Kidney glomerular epithelial cell (primary cell): Measurements from ENCODE around the gene CLEC17A.
A peak's percentile ranks its signal among the peaks of the same experiment; 100 is the strongest.
"Not testable (repeated sequence)": the region's sequence is repeated elsewhere in the genome, so short reads cannot be mapped to it uniquely, and the experiment has no call there.

ENCODE experiments used
- DNase-seq: peaks from one replicate; lab custom pipeline; 2025; lab: John Stamatoyannopoulos, UW

Gene CLEC17A, protein sequence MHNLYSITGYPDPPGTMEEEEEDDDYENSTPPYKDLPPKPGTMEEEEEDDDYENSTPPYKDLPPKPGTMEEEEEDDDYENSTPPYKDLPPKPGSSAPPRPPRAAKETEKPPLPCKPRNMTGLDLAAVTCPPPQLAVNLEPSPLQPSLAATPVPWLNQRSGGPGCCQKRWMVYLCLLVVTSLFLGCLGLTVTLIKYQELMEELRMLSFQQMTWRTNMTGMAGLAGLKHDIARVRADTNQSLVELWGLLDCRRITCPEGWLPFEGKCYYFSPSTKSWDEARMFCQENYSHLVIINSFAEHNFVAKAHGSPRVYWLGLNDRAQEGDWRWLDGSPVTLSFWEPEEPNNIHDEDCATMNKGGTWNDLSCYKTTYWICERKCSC

GRCh38 chr19:14582894-14583340, at the start of gene CLEC17A:
CLEC17A (plus strand) TSS chr19:14583084; CDS start chr19:14583161, 77 bp downstream.
- DNase-seq, result no peak

DNA sequence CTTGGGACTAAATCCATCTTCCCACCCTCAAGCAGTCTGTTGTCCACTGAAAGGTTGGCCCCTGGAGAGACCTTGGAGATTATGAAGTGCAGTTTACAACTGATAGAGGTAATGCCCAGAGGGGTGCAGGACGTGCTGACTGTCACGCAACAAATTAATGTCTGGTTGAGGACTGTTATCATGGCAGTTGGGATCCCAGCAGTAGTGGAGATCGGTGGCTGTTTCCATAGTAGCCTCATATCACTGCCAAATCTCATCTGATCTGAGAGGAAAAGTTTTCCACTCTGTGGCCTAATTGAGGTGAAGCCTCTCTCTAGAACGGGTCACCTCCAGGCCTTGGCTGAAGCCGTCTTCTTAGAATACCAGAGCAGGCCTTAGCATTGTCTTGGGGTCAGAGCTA, 49.4 kb upstream of the CLEC17A start:
- DNase-seq, result no peak

DNA sequence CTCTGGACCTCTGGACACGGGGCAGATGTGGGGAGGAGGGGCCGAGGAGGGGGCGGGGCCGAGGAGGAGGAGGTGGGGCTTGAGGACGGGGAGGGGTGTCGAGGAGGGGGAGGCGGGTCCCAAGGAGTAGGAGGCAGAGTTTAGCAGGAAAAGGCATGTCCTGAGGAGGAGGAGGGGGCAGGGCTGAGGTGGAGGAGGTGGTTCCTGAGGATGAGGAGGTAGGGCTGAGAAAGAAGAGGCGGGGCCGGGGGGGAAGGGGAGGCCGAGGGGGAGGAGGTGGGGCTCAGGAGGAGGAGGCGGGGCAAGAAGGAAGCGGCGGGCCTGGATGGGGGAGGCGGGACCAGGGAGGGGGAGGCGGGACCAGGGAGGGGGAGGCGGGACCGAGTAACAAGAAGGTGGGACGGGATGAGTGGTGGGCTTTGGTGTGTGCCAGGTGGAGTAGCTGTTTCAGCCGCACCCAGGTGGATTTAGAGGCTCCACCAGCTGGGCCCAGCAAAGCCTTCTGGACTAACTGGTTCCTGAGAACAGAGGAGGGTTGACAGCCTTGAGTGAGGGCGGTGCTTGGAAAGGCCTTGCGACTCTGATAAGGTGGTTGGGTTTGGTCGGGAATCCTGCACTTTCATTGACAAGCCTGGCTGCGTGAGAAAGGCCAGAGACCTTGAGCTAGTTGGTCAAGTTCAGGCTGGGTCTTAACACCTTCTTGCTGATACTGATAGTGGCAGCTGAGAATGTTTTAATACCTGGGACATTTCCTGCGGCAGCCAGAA, 45.8 kb upstream of the CLEC17A start:
- no peak for DNase-seq

DNA sequence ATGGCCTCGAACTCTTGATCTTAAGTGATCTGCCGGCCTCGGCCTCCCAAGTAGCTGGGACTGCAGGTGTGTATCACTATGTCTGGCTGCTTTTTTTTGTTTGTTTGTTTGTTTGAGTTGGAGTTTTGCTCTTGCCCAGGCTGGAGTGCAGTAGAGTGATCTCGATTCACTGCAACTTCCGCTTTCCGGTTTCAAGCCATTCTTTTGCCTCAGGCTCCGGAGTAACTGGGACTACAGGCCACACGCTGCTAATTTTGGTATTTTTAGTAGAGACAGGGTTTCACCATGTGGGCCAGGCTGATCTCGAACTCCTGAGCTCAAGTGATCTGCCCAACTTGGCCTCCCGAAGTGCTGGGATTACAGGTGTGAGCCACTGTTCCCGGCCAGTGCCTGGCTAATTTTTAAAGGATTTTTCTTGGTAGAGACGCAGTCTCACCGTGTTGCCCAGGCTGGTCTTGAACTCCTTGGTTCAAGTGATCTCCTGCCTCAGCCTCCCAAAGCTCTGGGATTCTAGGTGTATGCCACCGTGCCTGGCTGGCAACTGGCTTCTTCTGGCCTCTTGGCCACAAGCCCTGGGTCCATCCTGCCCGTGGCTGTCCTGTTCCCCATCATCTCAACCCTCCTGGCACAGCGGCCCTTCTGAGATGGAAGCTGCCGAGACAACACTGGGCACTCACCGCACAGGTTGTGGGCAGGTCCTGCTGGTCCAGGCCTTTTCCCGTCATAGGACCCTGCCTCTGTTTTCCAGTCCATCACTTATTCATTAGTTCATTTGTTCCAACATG, 42.0 kb upstream of the CLEC17A start:
- no peak for DNase-seq

GRCh38 chr19:14541979-14542378, 40.9 kb upstream of the CLEC17A start:
- not testable (repeated sequence) for DNase-seq

GRCh38 chr19:14542711-14543328, 40.1 kb upstream of the CLEC17A start:
- no peak for DNase-seq

DNA sequence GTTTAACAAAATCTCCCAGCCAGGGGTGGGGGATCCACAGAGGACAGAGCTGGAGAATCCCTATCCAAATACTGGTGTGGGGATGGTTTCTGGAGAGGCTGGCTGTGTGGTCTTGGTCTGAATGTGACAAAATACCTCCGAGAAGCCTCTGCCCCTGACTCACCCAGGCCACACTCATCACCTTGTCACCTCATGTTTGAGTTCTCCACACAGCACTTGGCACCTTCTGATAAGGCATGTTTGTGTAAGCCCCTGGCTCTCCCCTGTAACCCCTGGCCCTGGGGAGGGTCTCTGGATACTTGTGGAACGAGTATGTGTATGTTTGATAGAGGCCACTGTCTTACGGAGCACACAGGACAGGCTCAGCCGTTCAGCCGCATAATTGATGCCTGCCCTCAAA, 38.8 kb upstream of the CLEC17A start:
- no peak for DNase-seq

DNA sequence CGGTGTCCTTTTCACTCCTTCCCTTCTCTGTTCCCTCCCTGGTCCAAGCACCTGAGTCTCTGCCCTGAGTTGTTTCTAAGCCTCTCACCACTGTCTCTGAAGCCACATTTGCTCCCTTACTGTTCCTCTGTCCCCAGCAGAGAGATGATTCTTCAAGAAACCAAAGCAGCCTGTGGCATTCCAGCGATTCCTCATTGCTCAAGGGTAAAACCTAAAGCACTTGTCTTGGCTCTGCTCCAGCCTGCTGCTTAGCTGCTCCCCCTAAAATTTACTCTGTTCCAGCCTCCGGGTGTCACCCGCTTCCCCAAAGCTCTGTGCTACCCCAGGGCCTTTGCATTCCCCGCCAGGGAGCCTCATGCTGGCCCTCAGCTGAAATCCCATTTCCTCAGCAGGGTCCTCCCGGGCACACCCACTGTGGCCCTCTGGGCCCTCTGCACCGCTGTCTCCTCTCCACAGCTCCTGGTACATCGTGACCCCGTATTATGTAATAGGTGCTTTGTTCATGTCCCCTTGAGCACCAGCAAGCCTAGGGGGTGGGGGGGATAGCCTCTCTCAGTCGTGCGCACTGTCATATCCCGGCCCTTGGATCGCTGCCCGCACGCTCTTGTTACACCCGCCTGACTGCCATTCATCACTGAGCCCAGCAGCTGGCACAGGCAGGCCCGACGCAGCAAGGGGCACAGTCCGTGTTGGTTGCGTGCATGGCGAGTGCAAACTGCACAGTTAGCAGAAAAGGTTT, 37.7 kb upstream of the CLEC17A start:
- DNase-seq, result no peak

DNA sequence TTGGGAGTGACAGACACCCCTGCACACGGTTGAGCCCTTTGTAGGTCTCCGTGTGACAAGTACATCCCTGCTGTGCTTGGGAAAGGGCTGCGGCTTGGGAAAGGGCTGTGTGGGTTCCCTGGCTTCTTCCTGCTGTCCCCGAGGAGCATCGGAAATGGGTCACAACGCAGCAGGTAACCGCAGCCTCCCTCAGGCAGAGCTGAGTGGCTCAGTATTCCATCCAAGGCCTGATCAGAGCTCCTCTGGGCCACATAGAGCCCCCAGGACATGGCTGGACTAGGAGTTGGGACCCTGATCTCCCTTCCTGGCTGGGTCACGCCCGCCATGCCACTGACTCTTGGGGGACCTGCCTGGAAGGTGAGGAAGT, 37.2 kb upstream of the CLEC17A start:
- DNase-seq, result no peak

DNA sequence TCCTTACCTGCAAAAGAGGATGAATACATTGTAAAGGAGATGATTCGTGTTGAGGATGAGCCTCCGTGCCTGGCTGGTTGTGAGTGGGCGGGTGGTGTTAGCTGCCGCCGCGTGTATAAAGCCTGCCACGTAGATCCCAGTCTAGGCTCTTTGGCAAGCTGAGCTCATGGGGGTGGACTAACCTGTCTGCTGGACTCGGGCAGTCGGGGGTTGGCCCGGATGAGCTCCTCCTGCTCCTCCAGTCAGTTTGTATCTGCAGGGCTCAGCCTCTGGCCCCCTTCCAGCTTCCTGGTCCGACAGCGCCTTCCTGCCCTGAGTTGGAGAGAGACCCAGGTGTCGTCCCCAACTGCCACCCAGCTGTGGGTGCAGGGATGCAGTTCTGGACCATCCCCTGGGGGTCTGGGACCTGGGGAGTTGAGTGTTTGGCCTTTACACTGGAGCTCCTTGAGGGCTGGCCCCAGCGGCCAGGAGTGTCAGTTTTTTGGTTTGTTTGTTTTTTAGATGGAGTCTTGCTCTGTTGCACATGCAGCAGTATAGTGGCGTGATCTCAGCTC, 32.6 kb upstream of the CLEC17A start:
- peak; percentile 48 for DNase-seq

DNA sequence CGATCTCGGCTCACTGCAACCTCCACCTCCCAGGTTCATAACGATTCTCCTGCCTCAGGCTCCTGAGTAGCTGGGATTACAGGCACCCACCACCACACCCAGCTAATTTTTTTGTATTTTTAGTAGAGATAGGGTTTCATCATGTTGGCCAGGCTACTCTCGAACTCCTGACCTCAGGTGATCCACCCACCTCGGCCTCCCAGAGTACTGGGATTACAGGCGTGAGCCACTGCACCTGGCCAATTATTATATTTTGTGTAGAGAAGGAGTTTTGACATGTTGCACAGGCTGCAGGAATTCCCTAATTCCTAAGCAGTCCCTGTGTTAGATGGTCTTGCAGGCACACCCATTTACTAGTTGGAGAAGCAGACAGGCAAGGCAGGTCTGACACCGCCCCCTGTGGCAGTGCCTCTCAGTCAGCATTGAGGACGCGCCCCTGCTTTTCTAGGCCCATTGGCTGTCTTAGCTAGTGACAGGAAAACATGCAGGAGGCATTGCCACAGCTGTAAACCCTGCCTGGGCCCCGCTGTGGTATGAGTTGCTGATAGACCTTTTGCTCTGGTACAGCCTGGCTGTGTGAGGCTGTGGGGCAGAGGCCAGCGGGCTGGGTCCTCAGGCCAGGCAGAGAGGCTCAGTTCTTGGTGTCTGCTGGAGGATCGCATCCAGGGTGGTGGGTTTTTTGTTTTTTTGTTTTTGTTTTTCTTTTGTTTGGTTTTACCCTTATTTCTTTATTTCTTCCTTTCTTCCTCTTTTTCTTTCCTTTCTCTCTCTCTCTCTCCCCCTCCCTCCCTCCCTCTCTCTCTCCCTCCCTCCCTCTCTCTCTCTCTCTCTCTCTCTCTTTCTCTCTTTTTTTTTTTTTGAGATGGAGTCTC, 31.5 kb upstream of the CLEC17A start:
- DNase-seq, result not testable (repeated sequence)

DNA sequence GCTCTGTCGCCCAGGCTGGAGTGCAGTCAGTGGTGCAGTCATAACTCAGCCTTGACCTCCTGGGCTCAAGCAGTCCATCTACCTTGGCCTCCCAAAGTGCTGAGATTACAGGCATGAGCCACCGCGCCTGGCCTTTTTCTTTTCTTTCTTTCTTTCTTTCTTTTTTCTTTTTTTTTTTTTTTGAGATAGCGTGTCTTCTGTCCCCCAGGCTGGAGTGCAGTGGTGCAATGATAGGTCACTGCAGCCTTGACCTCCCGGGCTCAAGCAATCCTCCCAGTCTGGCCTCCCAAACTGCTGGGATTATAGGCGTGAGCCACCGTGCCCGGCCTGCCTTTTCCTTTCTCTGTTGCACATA, 30.9 kb upstream of the CLEC17A start:
- DNase-seq, result peak; percentile 3

DNA sequence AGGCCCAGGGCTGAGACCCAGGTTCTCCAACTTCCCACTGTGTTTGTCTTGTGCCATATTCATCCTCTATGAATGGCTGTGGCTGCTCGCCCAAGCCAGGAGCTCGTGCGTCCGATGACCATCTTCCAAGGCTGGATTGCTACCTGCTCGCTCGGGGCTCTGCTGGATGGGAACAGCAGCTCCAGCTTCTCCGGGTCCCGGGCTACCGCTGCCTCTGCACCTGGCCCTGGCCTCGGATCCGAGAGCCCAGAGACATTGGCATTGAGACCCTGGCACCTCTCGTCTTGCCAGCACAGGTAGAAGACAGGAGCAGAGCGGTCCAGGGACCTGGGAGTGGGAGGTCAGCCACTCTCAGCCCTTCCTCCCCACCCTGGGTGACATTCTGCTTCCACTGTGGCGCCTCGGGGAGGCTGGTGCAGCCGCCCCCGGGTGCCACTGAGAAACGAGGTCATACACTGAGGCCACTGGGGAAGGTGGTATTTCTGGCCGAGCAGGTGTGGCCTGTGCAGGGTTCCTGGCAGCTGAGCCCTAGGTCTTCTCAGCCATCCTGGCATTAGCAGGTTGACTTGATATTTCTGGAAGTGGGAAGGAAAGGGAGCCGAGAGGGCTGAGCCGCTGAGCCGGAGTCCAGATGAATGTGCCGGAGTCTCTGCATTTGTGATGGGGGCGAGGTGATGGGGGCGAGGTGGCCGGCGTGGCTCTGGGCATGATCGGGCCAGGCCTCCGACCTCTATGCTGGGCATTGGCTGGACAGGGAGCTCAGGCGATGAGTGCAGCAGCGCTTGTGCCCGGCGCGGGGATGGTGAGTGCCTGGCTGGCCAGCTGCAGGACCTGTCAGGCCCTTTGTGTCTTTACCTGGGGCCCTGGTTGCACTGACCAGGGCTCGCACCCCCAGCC, 29.6 kb upstream of the CLEC17A start:
- DNase-seq, result no peak

DNA sequence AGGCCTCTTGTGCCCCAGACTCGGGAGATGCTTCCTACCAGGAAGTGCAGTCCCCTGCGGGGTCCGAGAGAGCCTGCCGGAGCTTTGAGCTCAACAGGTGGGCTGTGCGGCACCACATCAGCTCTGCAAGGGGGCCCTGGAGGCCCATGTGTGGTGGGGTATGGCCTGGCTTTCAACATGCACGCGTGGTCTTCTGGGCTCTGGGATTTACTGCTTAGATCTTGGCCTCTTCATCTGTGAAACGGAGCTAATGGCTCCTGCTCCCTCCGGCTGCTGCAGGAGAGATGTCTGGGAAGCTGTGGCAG, 29.0 kb upstream of the CLEC17A start:
- DNase-seq, result no peak

DNA sequence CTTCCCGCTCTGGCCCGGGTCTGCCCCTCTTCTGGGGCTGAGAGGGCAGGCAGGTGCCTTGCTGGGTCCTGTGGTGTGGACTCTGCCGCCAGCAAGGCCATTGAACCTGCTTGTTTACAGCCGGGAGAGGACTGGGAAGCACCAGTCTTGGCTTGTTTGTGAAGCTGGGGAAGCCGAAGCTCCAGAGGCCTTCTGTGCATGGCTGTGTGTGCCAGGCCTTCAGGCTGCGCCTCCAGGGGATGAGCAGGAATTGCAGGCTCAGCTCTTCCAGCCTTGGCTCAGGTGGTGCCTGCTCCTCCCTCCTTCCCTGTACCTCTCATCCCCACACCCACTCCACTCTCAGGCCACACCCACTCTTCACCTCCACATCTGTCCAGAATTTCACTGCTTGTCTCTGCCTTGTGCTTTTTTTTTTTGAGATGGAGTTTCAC, 28.5 kb upstream of the CLEC17A start:
- no peak for DNase-seq

DNA sequence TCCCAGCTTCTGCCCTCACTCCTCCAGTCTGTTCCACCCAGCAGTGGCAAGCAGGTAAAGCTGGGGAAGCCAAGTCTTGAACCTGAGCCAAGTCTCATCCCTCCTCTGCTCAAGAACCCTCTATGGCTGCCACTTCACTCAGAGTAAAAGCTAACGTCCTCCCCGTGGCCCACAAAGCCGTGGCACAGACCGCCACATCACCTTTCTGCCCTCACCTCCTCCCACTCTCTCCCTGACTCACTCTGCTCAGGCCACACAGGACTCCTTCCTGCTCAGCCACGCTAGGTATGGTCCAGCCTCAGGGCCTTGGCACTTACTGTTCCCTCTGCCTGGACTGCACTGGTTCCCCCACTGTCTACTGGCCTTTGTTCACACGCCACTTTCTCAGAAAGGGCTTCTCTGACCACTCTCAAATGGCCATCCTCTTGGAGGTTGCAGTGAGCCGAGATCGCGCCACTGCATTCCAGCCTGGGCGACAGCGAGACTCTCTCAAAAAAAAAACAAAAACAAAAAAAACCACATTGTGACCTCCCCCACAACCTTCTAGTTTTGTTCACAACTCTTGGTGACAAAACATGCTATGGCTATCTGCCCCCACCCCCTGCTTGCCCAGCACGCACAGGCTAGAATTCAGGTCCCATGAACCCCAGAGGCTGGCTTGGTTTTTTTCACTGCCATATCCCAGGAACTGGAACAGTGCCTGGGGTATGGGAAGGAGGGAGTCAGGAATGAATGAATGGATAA, 26.8 kb upstream of the CLEC17A start:
- peak; percentile 58 for DNase-seq

- DNase-seq, result peak; percentile 53
Measured at GRCh38 chr19:14556662-14557188, 26.2 kb upstream of the CLEC17A start.

DNA sequence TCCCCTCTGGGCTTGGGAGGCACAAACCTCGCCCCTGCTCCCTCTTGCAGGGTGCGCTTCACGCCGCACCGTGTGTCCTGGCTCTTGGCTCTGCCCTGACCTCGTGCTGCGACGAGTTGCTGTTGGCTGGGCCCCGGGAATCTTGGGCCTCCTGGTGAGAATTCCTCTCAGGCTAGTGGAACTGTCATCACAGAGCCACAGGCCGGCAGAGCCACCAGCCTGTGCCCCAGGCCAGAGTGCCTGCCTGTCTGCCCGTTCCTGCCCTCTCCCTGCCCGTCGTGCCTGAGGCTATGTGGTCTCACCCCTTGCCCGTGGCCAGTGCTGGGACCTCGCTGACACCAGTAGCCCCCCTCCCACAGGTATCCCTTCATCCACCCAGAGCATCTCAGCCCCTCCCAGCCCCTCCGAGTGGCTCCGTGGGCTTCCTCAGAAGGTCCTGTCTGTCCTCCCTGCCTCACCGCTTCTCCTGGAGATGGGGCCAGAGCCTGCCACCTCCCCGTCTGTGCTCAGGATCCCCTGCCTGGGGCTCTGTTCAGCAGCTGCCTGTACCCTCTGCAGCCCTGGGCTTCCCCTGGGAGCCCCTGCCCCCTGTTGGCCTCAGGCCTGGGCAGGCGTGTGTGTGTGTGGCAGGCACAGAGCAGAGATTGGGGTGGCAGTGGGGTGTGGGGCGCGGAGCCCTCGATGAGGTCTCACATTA, 24.4 kb upstream of the CLEC17A start:
- no peak for DNase-seq
